ENCODE data around the gene PTPRA. TPM values are rescaled to one million over a fixed set of nuclear protein-coding genes. Genes with fewer than 3 reads are reported as not detected.
A peak's percentile ranks its signal among the peaks of the same experiment; 100 is the strongest.

PTPRA gene
- total and polyA plus RNA-seq, 2 of the 8 experiments (the other 6 are each of a cell fraction or from before 2014, with no cell fraction given) = 47.7 to 51.3 TPM

DNA sequence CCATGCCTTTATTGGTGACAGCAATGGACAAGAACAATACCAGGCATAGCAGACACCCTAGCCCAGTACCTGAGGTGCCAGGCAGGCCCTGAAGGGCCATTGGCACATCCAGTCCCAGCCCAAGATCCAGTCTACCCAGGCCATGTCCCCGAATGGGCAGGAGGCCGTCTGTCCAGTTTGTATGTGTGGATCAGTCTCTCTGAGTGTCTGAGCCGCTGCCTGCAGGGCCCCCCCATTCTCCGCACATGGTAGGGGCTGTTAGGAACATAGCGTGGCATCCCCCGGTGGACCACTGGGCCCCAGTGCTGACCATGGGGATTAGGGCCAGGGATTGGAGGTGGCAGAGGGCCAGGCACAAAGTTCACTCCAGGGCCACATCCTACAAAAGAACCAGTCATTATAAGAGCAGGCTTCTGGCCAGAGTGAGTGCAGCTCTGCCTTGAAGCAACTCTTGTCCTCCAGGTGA, 37.9 kb upstream of the PTPRA start:
- no peak overlapping the region for H3K27ac ChIP-seq (ENCODE audit: low read depth, low read length)
- no peak overlapping the region for H2BK5ac ChIP-seq (ENCODE audit: low read depth, low read length)
- no peak overlapping the region for H4K5ac ChIP-seq (ENCODE audit: insufficient read length, low read depth, low read length)
- H2BK20ac ChIP-seq (ENCODE audit: low read length) = no peak overlapping the region
- DNase-seq (ENCODE audit: low read depth in 1 of 2, low spot score in 2 of 2) = no peak
- ChIA-PET POLR2A (ENCODE audit: partially characterized antibody) (interaction anchor here (0.6 kb wide), 1 partner anchor 122 kb away, joined by 4 read pairs; no protein-coding TSS in a partner anchor), CTCF (ENCODE audit: partially characterized antibody) (interaction anchor here (1.0 to 1.8 kb wide), 2 partner anchors 80 to 82 kb away, joined by 4 to 6 read pairs; no protein-coding TSS in a partner anchor)
- no peak overlapping the region for H2AK5ac ChIP-seq (ENCODE audit: low read depth, low read length)
- 87% methylated on average over 6 of the region's 6 CpGs; no CpG with 5 or more reads in 1 of the 2 experiments for WGBS, 2 experiments (ENCODE audit: extremely low coverage in 1 of 2, insufficient coverage in 1 of 2, insufficient read length in 1 of 2, insufficient replicate concordance in 2 of 2, low coverage in 1 of 2, low lambda C conversion rate in 2 of 2, missing lambda C conversion rate in 1 of 2)
- no peak overlapping the region for H3K4me2 ChIP-seq (ENCODE audit: insufficient read depth in 1 of 2, low read depth in 2 of 2, low read length in 2 of 2)
- H3K79me2 ChIP-seq (ENCODE audit: control insufficient read depth in 1 of 2, insufficient read depth in 2 of 2, low read length in 2 of 2) = no peaks in the 10 kb centered on the region
- no peak overlapping the region for H2BK12ac ChIP-seq (ENCODE audit: low read depth, low read length)
- peaks cover 0 to 2% of the 10 kb centered on the region in 2 experiments for H4K20me1 ChIP-seq (replicated peaks in 1 of 2; ENCODE audit: control insufficient read depth in 1 of 2, insufficient read depth in 2 of 2, low read length in 2 of 2)
- no peak overlapping the region for H2BK15ac ChIP-seq (ENCODE audit: low read length)
- TF ChIP-seq SP2 (IDR thresholded peaks at IDR 0.05; ENCODE audit: low read length) (no peak), JUND (IDR thresholded peaks at IDR 0.05; ENCODE audit: low read length) (no peak), SRF (IDR thresholded peaks at IDR 0.05; ENCODE audit: low read depth, low read length) (no peak)
- H3K9me3 ChIP-seq (ENCODE audit: insufficient read depth in 2 of 2, low read depth in 1 of 2, low read length in 1 of 2) = peaks cover 0 to 6% of the 10 kb centered on the region in 2 experiments; a peak in 1 of 4 replicates
- H3K4me3 ChIP-seq (ENCODE audit: extremely low read depth in 1 of 4, insufficient read depth in 2 of 4, low read depth in 3 of 4, low read length in 4 of 4) = no peak overlapping the region
- no peak overlapping the region for H3K18ac ChIP-seq (ENCODE audit: extremely low read depth, low read length)
- H4K8ac ChIP-seq (ENCODE audit: extremely low read depth, insufficient read depth, low read length) = 0 out of 2 replicates have a peak overlapping the region, but pooled peaks have one; percentile 35
- H3K79me1 ChIP-seq (ENCODE audit: low read depth, low read length) = no peaks in the 10 kb centered on the region
- peaks cover 5 to 19% (median 18%) of the 10 kb centered on the region in 4 experiments for H3K27me3 ChIP-seq (replicated peaks in 1 of 4; ENCODE audit: control insufficient read depth in 3 of 4, extremely low read depth in 1 of 4, insufficient read depth in 3 of 4, low read length in 3 of 4)
- no peak overlapping the region for H3K23ac ChIP-seq (ENCODE audit: insufficient read length)
- no peak overlapping the region for H3K4ac ChIP-seq (replicated peaks; ENCODE audit: insufficient read length, low read depth, low read length)
- H3K14ac ChIP-seq (ENCODE audit: insufficient read length) = no peak overlapping the region
- H4K91ac ChIP-seq (replicated peaks; ENCODE audit: insufficient read length, low read length) = no peak overlapping the region
- no peaks in the 10 kb centered on the region; a peak in 1 of 7 replicates for H3K4me1 ChIP-seq (replicated peaks in 1 of 4; ENCODE audit: control insufficient read depth in 3 of 4, insufficient read depth in 4 of 4, low read length in 3 of 4)
- H3K9ac ChIP-seq (replicated peaks in 1 of 4; ENCODE audit: extremely low read depth in 1 of 4, low read depth in 3 of 4, low read length in 3 of 4) = no peak overlapping the region
- peaks cover 1% of the 10 kb centered on the region; the same call in 1 of the 2 replicates for H3K23me2 ChIP-seq (ENCODE audit: low read depth, low read length)
- H3K56ac ChIP-seq (replicated peaks; ENCODE audit: insufficient read length, low read depth, low read length) = no peak overlapping the region
- no peak for FAIRE-seq
- H2BK120ac ChIP-seq (replicated peaks; ENCODE audit: low read depth, low read length) = no peak overlapping the region
- H3K36me3 ChIP-seq (ENCODE audit: control insufficient read depth in 2 of 4, insufficient read depth in 4 of 4, low read length in 3 of 4) = peaks cover 0 to 5% (median 0%) of the 10 kb centered on the region in 4 experiments; a peak in 1 of 8 replicates
- H2AFZ ChIP-seq (ENCODE audit: low read length) = no peak overlapping the region
